Measurements from ENCODE around the gene ABLIM3.
"Not testable (repeated sequence)": the region's sequence is repeated elsewhere in the genome, so short reads cannot be mapped to it uniquely, and the experiment has no call there.

The ABLIM3 gene

DNA sequence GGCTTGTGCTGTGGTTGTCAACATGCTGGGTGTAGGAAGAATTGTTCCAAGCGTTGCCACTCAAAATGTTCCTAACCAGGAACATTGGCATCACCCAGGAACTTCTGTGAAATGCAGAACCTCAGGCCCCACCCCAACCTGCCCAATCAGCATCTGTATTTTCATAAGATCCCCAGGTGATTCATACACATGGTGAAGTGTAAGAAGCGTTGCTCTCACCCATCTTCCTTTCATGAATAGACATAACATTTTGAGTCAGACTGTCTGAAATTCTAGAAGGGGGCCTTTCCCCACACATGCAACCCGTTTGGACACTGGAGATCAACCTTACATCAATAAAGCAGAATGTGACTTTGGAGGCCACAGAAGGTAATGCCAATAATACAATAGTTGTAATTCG is 121.0 kb downstream of the ABLIM3 start:
- no peak for DNase-seq

GRCh38 chr5:149264439-149265067 is 123.3 kb downstream of the ABLIM3 start:
- DNase-seq = peak; percentile 25

DNA sequence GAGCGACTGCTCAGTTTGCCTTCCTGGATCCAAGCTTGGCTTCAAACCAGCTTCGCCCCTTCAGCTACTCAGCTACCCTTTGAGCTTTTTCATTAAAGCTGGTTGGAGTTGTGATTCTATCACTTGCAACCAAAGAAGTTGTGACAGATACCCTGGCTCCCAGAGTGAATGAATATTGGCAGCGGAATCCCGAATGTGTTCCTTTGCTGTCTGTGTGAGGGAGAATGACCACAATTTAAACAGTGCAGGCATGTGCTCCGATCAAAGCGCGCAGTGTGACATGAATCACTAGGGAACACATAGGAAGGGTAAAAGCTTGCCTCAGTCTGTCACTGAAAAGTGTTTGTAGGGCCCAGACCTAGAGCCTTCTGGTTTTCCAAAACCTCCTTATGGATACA is 123.8 kb downstream of the ABLIM3 start:
- DNase-seq = no peak

DNA sequence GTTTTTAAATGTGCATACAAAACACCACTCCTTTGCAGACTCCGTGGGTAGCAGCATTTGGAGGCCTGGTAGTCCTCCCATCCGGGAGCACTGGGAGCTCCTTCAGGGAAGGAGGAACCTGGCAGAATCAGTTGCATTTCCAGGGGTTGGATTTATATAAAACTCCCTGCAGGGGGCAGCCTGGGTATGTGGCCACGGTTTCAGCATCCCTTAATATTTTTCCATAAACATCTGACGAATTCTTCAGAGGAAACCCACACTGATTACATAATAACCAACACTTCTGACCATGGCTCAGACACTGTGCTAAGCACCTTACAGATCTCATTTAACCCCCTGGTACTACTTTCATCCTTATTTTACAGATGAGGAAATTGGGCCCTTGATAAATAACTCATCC is 124.3 kb downstream of the ABLIM3 start:
- DNase-seq = no peak

DNA sequence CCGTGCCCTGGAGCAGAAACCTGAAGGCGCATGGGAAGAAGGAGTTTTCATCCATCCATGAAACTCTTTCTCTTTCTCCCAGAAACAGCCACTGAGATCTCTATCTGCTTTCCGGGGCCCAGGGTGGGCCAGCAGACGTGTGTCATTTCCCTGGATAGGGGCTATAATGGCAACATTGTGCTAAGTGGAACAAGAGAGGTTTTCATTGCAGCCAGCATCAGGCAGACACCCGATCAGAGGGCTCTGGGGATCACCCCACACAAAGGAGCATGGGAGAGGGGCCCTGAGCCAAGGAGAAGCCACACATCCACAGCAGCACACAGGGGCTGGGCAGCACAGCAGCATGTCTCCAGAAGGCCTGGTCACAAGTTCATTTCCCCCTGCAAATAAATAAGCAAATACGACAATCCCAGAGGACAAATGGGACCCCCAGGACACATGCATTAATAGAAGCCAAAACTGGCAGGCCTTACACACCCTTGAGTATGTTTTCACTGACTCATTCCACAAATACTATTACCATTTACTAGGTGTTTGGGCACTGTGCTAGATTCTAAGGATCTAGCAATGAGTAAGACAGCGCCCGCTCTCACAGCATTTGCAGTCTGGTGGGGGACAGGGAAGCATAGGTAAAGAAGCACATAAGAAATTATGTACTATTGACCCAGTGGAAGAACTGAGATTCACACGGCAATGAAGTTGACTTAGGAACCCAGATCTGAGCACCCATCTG is 126.1 kb downstream of the ABLIM3 start:
- no peak for DNase-seq

DNA sequence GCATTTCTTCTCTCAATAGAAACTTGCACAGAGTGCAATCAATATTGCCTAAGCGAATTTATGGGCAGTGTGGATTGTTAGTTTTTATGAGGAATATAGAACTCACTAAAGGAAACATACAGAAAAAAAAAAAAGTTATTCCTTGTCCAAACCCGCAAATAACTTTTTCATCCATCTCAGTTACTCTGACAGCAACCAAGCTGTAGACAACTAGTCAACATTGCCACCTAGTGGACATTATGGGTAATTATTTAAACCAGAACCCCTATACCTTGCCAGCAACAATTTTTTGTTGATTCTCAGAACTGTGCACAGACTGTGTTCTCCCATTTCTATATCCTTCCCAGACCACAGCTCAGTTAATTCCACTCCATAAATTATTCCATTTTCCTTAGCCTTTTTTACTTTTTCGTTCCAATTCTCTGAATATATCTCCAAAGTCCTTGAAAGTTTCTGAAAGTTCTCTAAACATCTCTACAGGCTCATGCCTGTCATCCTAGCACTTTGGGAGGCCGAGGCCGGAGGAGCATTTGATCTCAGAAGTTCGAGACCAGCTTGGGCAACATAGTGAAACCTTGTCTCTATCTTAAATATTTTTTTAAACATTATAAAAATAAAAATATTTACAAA is 127.8 kb downstream of the ABLIM3 start:
- DNase-seq = no peak

GRCh38 chr5:149271195-149271715 is 130.0 kb downstream of the ABLIM3 start:
- no peak for DNase-seq

DNA sequence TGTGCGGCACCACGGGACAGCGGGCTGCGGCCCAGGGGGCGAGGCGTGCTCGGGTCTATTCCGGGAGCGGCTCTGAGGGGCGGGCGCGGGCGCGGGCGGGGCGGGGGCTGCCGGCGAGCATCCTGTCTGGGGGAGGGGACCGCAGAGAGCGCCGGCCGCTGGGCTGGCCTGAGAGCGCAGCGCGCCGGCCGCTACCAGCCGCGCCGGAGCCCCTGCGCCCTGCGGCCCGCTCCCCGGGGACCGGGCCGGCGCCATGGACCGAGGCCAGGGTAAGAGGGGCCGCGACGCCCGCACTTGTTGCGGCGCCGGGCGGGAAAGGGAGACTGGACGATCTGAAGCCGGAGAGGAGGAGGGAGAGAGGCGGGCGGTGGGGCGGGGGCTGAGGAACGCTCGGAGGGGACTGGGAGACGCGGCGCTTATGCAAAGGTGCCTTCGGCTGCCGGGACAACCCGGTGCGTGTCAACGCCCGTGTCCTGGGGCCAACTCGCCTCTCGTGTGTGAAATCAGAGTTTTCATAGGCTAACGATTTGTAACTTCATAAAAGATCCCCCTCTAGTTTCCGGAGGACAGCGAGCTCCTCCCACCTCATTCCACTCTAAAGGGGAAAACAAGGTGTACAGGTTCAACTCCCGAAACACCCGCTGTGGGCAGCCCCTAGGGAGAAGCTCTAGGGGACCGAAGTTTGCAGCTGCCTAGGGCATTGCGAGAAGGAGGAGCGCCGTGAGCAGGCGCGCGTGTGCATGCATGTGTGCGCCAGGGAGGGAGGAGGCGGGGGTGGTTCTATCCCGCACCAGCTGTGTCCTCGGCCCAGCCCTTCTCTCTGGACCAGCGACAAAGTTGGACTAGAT is 130.6 kb downstream of the ABLIM3 start, which contains the start of gene AFAP1L1:
TSS of gene AFAP1L1 (plus strand) at position 144 of the 848 bp plus-strand sequence. CDS start at position 254, 110 bp downstream.
- peak; percentile 7 for DNase-seq

GRCh38 chr5:149272781-149273180 is 131.5 kb downstream of the ABLIM3 start:
- DNase-seq = not testable (repeated sequence)

- no peak for DNase-seq
Observed at GRCh38 chr5:149273237-149273636, 131.9 kb downstream of the ABLIM3 start.

- no peak for DNase-seq
Observed at GRCh38 chr5:149273950-149274349, 132.7 kb downstream of the ABLIM3 start.

DNA sequence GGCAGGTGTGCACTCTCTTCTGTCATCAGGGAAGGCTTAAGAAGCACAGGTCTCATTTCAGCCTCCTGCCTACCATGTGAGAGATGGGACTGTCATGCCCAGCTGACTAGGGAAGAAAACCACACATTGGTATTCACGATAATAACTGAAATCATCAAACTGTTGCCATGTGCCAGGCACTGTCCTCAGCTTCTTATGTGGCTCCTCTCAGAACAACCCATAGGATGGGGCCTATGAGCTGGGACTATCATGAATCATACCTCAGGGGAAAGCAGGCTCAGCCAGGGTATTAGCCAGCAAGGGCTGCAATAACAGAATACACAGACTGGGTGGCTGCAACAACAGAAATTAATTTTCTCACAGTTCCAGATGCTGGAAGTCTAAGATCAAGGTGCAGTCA is 133.6 kb downstream of the ABLIM3 start:
- no peak for DNase-seq

GRCh38 chr5:149277801-149278200 is 136.5 kb downstream of the ABLIM3 start:
- no peak for DNase-seq

- no peak for DNase-seq
Observed at GRCh38 chr5:149278451-149279210, 137.3 kb downstream of the ABLIM3 start.

GRCh38 chr5:149279661-149280060 is 138.4 kb downstream of the ABLIM3 start:
- DNase-seq = no peak

- DNase-seq = no peak
Observed at GRCh38 chr5:149280124-149280523, 138.8 kb downstream of the ABLIM3 start.

DNA sequence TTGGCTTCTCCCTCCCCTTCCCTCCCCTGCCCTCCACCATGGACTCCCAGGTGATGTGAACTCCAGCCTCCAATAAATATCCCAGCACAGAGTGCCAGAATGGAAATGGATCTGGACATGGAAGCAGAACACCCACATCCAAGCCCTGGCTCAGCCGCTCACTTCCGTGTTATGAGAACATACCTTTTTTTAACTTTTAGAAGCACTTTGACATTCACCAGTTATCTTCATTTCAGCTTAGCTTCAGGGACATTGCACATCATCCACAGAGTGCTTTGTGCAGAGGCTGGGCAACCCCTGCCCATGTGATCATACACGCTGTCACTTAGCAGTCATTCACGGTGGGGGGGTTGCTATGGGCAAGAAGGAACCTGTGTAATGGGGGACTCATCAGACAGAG is 139.5 kb downstream of the ABLIM3 start:
- no peak for DNase-seq

DNA sequence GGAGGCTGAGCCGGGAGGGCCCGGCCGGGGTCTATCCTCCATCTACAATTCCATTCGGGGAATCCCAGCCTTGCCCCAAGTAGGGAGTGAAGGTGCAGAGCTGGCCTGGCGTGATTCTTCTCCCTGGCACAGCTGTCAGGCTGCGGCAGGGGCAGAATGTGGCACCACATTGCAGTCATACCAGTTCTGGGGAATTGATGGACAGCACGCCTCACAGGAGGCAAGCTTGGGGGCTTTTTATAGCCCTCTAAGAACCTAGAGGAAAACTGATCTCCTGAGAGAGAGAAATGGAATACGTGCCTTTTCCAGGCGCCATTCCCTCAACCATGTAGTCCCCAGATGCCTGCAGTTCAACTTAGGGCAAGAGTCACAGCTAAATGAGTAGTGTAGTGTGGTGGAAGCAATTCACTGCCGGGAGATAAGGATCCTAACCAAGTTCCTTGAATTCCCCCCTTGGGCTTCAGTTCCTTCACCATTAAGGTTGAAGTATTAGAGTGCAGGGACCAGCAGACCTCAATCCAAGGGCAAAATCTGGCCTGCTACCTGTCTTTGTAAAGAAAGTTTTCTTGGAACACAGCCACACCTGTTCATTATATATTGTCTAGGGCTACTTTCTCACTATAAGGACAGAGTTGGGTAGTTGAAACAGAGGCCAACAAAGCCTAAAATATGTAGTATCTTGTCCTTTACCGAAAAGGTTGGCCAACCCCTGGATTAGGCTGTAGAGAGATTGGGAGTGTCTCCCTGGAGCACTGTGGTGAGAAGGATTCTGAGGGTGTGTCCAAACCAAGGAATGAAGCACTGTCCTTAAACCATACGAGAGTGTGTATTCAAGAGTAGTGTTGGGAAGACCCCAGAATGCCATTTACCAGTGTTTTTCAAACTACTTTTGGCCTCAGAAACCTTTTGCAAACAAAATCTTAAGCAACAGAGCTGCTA is 141.0 kb downstream of the ABLIM3 start:
- DNase-seq = no peak

GRCh38 chr5:149282966-149283332 is 141.7 kb downstream of the ABLIM3 start:
- no peak for DNase-seq

GRCh38 chr5:149283626-149284480 is 142.6 kb downstream of the ABLIM3 start:
- no peak for DNase-seq
